GM21723 (cell line): ENCODE measurements around the gene CCNY.
"Not testable (repeated sequence)": the region's sequence is repeated elsewhere in the genome, so short reads cannot be mapped to it uniquely, and the experiment has no call there.

ENCODE experiments used
- ATAC-seq: cut with Tn5 transposase; IDR thresholded peaks from one replicate; pipeline ENCODE4 v1.9.1; 2021; ENCODE audit warnings: mild to moderate bottlenecking, moderate library complexity; ENCODE audit not compliant: unreplicated experiment

CCNY gene

DNA sequence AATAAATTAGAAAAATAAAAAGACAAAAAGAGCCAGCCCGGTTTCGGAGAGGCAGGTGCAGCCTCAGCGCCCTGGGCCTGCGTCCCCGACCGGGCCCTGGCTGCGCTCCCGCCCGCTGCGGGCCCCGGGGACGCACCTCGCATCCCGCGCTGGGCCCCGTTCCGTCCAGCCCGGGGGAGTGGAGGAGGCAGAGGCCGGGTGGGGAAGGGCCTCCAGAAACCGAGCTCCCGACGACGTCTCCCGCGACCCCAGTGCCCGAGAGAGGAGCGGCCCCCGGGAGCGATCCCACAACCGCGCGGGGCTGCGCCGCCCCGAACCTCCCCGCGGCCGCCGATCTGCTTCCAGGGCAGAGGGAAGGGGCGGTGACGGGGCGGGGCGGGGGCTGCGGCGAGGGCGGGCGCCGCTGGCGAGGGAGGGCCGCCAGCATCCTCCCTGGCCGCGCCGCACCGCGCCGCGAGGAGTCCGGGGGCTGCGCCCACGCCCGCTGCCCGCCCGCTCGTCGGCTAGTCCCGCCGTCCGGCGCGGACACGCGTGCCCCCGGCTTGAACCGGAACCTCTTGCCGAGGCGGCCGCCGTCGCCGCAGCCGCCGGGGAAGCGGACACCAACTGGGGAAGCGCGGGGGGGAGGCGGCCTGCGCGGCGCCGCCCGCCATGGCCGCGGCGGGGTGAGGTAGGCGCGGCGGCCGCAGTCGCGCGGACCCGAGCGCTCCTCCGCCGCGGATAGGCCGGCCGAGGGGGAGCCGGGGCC lies at the start of gene CCNY:
CCNY (plus strand) TSS at position 426 of the 748 bp plus-strand sequence. CDS start 545 bp downstream, outside the sequence.
- ATAC-seq = peak; percentile 70

DNA sequence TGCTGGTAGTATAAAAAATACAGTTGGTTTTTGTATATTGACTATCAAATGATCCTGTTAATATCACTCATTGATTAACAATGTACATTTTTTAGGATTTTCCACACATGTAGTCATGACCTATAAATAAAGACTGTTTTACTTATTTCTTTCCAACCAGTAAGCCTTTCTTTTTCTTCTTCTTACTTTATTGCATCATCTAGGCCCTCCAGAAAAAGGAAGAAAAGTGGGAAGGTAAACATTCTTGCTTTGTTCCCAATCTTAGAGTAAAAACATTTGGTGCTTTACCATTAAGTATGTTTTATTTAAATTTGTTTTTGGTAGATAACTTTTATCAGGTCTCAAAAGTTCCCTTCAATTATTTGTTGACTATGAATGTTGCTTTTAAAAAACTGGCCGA lies 47.1 kb upstream of the CCNY start:
- no peak for ATAC-seq

- no peak for ATAC-seq
Measured at GRCh38 chr10:35294506-35294905, 41.8 kb upstream of the CCNY start.

DNA sequence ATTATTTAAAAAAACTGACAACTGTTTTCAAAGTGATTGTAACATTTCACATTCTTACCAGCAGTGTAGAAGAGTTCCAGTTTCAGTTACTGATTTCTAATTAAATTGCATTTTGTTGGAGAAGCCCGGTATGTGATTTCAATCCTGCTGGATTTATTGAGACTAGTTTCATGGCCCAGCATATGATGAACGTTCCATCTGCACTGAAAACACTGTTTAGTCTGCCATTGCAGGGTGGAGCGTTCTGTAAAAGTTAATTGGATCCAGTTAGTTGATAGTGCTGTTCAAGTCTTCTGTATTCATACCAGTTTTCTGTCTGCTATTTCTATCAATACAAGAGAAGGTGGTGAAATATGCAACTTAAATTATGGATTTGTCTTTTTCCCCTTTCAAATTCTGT lies 37.3 kb upstream of the CCNY start:
- ATAC-seq = no peak

- peak; percentile 100 for ATAC-seq
Measured at GRCh38 chr10:35300063-35300699, 36.1 kb upstream of the CCNY start.

DNA sequence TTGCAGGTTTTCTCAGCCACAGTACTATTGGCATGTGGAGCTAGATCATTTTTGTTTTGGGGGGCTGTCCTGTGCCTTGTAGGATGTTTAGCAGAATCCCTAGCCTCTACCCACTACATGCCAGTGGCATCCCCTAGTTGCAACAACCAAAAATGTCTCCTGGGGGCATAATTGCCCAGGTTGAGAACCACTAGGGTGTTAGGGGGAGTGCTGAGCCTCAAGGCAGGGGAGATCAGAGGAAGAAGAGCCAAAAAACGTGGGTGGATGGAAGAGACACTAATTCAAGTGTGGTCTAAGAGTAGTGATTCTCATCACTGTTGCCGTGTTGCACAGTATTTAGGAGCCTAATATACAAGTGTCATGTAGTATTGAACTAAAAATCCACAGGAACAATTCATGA lies 31.7 kb upstream of the CCNY start:
- ATAC-seq = no peak

DNA sequence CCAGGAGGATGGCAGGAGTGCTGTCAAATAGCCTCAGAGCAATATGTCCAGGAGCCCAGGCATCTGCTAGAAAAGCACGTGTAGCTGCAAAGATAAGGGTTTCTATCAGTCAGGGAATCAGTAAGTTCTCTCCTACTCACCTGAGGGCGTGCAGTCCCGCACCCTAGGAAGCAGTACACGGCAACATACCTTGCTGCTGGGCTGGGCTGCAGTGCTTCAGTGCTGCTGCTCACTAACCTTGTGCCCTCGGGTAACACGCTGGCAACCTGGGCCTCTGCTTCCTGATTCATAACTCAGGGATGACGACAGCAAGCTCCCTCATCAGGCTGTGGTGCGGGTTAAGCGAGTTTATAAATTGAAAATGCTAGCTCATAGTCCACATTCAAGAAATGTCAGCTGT lies 29.5 kb upstream of the CCNY start:
- ATAC-seq = no peak

- no peak for ATAC-seq
Measured at GRCh38 chr10:35307297-35307696, 29.0 kb upstream of the CCNY start.

DNA sequence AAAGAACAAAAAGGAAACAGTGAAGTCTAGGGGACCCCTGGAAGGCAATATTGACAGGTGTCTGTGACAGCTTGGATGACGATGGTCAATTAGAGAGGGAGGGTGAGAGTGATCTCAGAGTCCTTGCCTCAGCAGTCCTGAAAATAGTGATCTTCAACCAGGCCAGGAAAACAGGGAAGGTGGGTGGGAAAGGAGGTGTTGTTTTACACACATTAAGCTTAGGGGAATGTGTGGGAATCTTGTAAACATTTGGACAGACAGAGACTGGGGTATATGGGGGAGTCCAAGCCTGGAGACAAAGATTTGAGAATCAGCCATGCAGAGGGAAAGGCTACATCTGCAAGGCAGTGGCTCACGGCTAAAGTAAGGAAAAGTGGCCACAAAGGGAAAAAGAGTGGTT lies 27.5 kb upstream of the CCNY start:
- no peak for ATAC-seq

DNA sequence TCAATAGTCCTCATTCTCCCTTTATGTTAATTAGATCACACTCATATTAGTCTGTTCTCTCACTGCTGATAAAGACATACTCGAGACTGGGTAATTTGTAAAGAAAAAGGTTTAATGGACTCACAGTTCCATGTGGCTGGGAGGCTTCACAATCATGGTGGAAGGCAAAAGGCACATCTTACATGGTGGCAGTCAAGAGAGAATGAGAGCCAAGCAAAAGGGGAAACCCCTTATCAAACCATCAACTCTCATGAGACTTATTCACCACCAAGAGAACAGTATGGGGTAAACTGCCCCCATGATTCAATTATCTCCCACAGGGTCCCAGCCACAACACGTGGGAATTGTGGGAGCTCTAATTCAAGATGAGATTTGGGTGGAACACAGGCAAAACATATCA lies 22.2 kb upstream of the CCNY start:
- not testable (repeated sequence) for ATAC-seq

- not testable (repeated sequence) for ATAC-seq
Measured at GRCh38 chr10:35315235-35315634, 21.1 kb upstream of the CCNY start.

- peak; percentile 63 for ATAC-seq
Measured at GRCh38 chr10:35316218-35316967, 19.9 kb upstream of the CCNY start.

DNA sequence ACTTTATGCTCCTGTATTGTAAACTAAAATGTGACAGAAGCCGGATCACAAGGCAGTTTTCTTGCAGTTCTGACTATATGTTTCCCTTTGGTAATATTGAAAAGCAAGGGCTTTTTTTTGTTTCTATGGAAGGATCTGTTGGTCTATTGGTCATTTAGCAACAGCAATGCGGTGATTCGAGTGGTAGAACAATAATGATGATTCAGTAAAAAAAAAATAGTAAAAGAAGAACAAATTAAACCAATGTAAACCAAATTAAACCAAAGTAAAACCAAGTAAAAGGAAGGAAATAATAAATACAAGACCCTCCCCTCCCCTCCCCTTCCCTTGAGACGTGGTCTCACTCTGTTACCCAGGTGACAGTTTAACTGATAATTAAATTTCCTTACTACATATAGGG lies 17.8 kb upstream of the CCNY start:
- no peak for ATAC-seq

DNA sequence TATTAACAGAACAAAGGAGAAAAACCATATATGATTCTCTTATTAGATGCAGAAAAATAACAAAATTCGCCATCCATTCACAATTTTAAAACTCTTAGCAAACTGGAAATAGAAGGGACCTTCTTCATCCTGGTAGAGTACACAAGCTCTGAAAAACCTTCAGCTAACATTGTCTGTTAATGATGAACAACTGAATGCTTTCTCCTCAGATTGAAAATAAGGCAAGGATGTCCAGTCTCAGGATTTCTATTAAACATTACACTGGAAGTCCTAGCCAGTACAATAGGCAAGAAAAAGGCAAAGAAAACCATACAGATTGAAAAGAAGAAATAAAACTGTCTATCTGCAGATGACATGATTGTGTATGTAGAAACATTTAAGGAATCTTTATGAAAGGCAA lies 16.0 kb upstream of the CCNY start:
- ATAC-seq = no peak

- ATAC-seq = no peak
Measured at GRCh38 chr10:35322636-35323035, 13.7 kb upstream of the CCNY start.

GRCh38 chr10:35324196-35324595 lies 12.1 kb upstream of the CCNY start:
- ATAC-seq = no peak

DNA sequence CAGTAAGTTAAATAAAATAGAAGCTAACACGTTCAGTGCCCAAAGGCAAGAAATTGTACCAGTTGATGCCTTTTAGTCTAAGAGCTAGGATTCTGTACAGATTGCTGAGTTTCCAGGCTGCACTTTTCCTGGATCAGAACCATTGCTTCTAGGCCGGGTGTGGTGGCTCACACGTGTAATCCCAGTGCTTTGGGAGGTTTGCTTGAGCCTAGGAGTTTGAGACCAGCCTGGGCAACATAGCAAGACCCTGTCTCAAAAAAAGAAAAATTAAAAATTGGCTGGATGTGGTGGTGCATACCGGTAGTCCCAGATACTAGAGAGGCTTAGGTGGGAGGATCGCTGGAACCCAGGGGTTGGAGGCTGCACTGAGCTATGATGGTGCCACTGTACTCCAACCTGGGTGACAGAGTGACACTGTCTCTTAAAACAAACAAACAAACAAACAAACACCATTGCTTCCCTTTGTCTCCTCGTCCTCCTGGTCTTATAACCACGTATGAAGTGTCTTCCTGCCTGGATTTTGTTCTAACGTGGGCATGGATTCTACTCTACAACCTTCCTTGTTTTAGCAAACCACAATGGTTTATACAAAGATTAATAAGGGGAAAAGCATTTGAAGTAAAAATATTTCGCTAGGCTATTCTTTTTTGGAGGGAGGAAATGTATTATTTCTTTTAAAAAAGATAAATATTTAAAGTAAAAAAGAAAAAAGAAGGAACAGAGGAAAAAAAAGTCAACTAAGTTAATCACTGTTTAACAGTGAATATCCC lies 9.7 kb upstream of the CCNY start:
- ATAC-seq = no peak

DNA sequence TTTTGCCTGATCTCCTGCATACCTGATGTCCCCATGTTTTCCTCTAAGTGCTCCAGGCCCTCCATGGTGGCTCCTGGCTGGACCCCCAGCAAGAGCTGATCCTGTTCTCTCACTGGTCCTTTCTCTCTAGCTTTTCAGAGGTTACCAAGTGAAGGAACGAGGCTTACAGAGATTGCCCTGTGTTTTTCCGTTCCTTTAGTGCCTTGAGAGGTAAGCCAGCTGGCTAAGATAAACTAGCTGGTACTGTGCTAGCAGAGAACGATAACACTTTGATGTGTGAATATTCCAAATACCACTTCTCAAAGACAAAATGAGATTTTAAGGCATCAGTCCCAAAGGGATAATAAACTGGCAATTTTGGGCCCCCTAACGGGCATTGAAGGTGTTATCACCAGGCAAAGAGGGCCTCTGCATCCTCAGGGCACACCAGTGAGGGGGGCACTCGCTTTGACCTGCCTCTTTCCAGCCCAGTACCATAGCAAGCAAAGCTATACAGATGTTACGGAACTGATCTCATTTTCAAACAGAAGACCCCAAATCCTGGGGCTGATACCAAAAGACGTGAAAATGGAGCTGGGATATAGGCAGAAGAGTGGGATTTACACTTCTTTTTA lies 8.4 kb upstream of the CCNY start:
- no peak for ATAC-seq

DNA sequence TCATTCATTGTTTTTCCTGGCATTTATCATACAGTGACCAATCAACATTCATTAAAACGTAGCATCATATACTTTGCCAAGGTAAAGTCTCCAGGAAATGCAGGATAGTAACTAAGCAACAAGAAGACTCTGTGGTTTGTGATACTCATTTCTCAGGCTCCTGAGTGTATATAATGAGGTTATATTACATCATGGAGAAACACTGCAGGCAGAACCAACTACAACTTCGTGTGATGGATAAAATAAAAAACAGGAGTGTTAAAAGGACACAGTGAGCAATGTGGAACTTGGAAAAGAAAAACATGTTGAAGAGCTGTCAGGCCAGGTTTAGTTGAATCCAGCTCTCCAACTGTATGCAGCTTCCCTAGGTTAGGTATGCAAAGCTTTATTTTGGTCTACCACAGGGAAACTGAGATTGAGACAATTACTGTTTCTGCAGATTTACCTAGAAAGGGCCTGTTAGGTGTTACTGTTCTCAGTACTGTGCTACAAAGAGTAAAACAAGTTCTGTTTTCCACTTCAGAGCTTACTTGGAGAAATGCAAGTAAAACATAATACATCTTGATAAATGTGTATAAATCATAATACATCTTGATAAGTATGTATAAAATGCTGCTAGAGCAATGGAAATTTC lies 7.8 kb upstream of the CCNY start:
- peak; percentile 69 for ATAC-seq

GRCh38 chr10:35329520-35329919 lies 6.8 kb upstream of the CCNY start:
- ATAC-seq = no peak
